Mesenchymal stem cell (in vitro differentiated cells and primary cell): ENCODE results near the gene GPR34.

Source experiments
- DNase-seq: peaks from one replicate; pipeline ENCODE4 v3.0.0-alpha.2; 2013
- H2AFZ ChIP-seq: one replicate; pipeline ENCODE4 v1.6.1; 2013; ENCODE audit warnings: low read depth, mild to moderate bottlenecking, control low read depth, inconsistent platforms, low read length, moderate library complexity
- H2AK5ac ChIP-seq: 2 replicates; pipeline ENCODE4 v1.6.1; 2013; ENCODE audit warnings: low read length, moderate library complexity, mild to moderate bottlenecking, inconsistent platforms; ENCODE audit not compliant: severe bottlenecking
- H2BK120ac ChIP-seq: one replicate; pipeline ENCODE4 v1.6.1; 2013; ENCODE audit warnings: low read depth, mild to moderate bottlenecking, inconsistent platforms, low read length, moderate library complexity
- H2BK12ac ChIP-seq, 2 experiments: one replicate each; pipeline ENCODE4 v1.6.1; 2013; ENCODE audit warnings: inconsistent platforms in 2 of 2, low read length in 2 of 2, mild to moderate bottlenecking in 2 of 2, moderate library complexity in 2 of 2, control low read depth in 1 of 2
- H2BK15ac ChIP-seq: one replicate; pipeline ENCODE4 v1.6.1; 2013; ENCODE audit warnings: mild to moderate bottlenecking, low read depth, inconsistent platforms; ENCODE audit not compliant: poor library complexity, severe bottlenecking
- H2BK5ac ChIP-seq: 2 replicates; pipeline ENCODE4 v1.6.1; 2013; ENCODE audit warnings: low read depth, mild to moderate bottlenecking, low read length, control low read depth, inconsistent platforms; ENCODE audit not compliant: poor library complexity, severe bottlenecking
- H3K14ac ChIP-seq, 2 experiments: one replicate each; pipeline ENCODE4 v1.6.1; 2013; ENCODE audit warnings: inconsistent platforms in 2 of 2, low read length in 2 of 2, control low read depth in 1 of 2, mild to moderate bottlenecking in 1 of 2, moderate library complexity in 1 of 2
- H3K18ac ChIP-seq, 2 experiments: one replicate each; pipeline ENCODE4 v1.6.1; 2013; ENCODE audit warnings: inconsistent platforms in 2 of 2, low read length in 2 of 2, control low read depth in 1 of 2, low read depth in 1 of 2, mild to moderate bottlenecking in 1 of 2
- H3K23ac ChIP-seq, 2 experiments: one replicate each; pipeline ENCODE4 v1.6.1; 2013; ENCODE audit warnings: inconsistent platforms in 2 of 2, low read length in 2 of 2, mild to moderate bottlenecking in 2 of 2, moderate library complexity in 2 of 2, control low read depth in 1 of 2
- H3K27ac ChIP-seq: 2 replicates; pipeline ENCODE4 v1.5.1; 2013; ENCODE audit warnings: mild to moderate bottlenecking, moderate library complexity, low read length, control low read depth, inconsistent platforms; ENCODE audit not compliant: poor library complexity, severe bottlenecking
- H3K27me3 ChIP-seq, 2 experiments: 2 replicates each; pipeline versions ENCODE4 v1.6.1 to v1.7.0; 2013; ENCODE audit warnings: low read length in 2 of 2, mild to moderate bottlenecking in 2 of 2, moderate library complexity in 2 of 2, control low read depth in 1 of 2, inconsistent platforms in 1 of 2; ENCODE audit not compliant: control insufficient read depth in 1 of 2, insufficient read depth in 1 of 2
- H3K36me3 ChIP-seq, 2 experiments: 2 replicates each; pipeline versions ENCODE4 v1.6.1 to v1.7.0; 2013; ENCODE audit warnings: low read length in 2 of 2, control low read depth in 1 of 2, inconsistent platforms in 1 of 2, low read depth in 1 of 2, mild to moderate bottlenecking in 1 of 2; ENCODE audit not compliant: insufficient read depth in 2 of 2, control insufficient read depth in 1 of 2
- H3K4ac ChIP-seq, 2 experiments: one replicate each; pipeline ENCODE4 v1.6.1; 2013; ENCODE audit warnings: inconsistent platforms in 2 of 2, low read length in 2 of 2, mild to moderate bottlenecking in 2 of 2, moderate library complexity in 2 of 2, control low read depth in 1 of 2, low read depth in 1 of 2
- H3K4me1 ChIP-seq: 2 replicates; pipeline ENCODE4 v1.6.1; 2013; ENCODE audit warnings: low read depth, low read length, control low read depth; ENCODE audit not compliant: control insufficient read depth, insufficient read depth
- H3K4me2 ChIP-seq: 2 replicates; pipeline ENCODE4 v1.6.1; 2013; ENCODE audit warnings: low read length, mild to moderate bottlenecking, inconsistent platforms; ENCODE audit not compliant: poor library complexity, severe bottlenecking
- H3K4me3 ChIP-seq, 2 experiments: 2 replicates each; pipeline versions ENCODE4 v1.5.1 to v1.7.0; 2013; ENCODE audit warnings: low read length in 2 of 2, mild to moderate bottlenecking in 2 of 2, control low read depth in 1 of 2, low read depth in 1 of 2; ENCODE audit not compliant: insufficient read depth in 1 of 2
- H3K79me1 ChIP-seq: replicated peaks from 2 replicates; pipeline ENCODE4 v1.6.1; 2013; ENCODE audit warnings: mild to moderate bottlenecking, control low read depth, low read length, inconsistent platforms; ENCODE audit not compliant: poor library complexity, severe bottlenecking
- H3K9ac ChIP-seq: 2 replicates; pipeline ENCODE4 v1.7.0; 2013; ENCODE audit warnings: mild to moderate bottlenecking, low read length, moderate library complexity
- H3K9me3 ChIP-seq: 2 replicates; pipeline ENCODE4 v1.7.0; 2013; ENCODE audit warnings: mild to moderate bottlenecking, low read length; ENCODE audit not compliant: control insufficient read depth
- H4K8ac ChIP-seq: one replicate; pipeline ENCODE4 v1.6.1; 2013; ENCODE audit warnings: inconsistent platforms, mild to moderate bottlenecking, low read length, moderate library complexity
- H4K91ac ChIP-seq: one replicate; pipeline ENCODE4 v1.6.1; 2013; ENCODE audit warnings: mild to moderate bottlenecking, low read length, inconsistent platforms
- WGBS: methylation state at CpG from one replicate; pipeline ENCODE4 v1.1.7; 2013; ENCODE audit warnings: mixed read lengths; 5-methylcytosine and 5-hydroxymethylcytosine counted together

The GPR34 gene

GRCh38 chrX:41655631-41656030 is 33.1 kb upstream of the GPR34 start:
- Histone ChIP-seq H4K91ac (no peak overlapping the region), H2AFZ (no peak overlapping the region), H3K36me3 (peaks cover 12 to 29% of the 10 kb centered on the region in 2 experiments), H3K27me3 (peaks cover 0 to 8% of the 10 kb centered on the region in 2 experiments), H3K23ac (no peak overlapping the region), H3K4ac (no peak overlapping the region), H3K9ac (no peak overlapping the region), H3K14ac (no peak overlapping the region), H2BK15ac (no peak overlapping the region), H2BK12ac (no peak overlapping the region), H3K9me3 (no peaks in the 10 kb centered on the region), H2AK5ac (no peak overlapping the region), H2BK5ac (no peak overlapping the region), H3K18ac (no peak overlapping the region), H3K27ac (no peak overlapping the region), H3K4me2 (no peak overlapping the region), H3K4me1 (no peaks in the 10 kb centered on the region), H4K8ac (no peak overlapping the region), H2BK120ac (no peak overlapping the region), H3K4me3 (no peak overlapping the region), H3K79me1 (peaks cover 3% of the 10 kb centered on the region)
- 81% methylated on average over 4 of the region's 4 CpGs for WGBS
- peak; percentile 1 for DNase-seq

- Histone ChIP-seq H3K14ac (no peak overlapping the region), H3K9me3 (no peaks in the 10 kb centered on the region), H2AFZ (no peak overlapping the region), H2AK5ac (no peak overlapping the region), H3K27me3 (no peaks in the 10 kb centered on the region), H3K23ac (no peak overlapping the region), H3K79me1 (no peaks in the 10 kb centered on the region), H2BK12ac (no peak overlapping the region), H3K4me3 (no peak overlapping the region), H3K36me3 (peaks cover 3 to 20% of the 10 kb centered on the region in 2 experiments), H3K18ac (no peak overlapping the region), H3K9ac (peak overlapping the region; percentile 20), H3K27ac (no peak overlapping the region), H3K4me1 (peaks cover 2% of the 10 kb centered on the region), H3K4ac (no peak overlapping the region), H4K8ac (no peak overlapping the region), H2BK5ac (no peak overlapping the region), H2BK120ac (no peak overlapping the region), H4K91ac (no peak overlapping the region), H3K4me2 (no peak overlapping the region), H2BK15ac (no peak overlapping the region)
- DNase-seq, result no peak
- WGBS, result 100% methylated on average over 2 of the region's 2 CpGs
Observed at GRCh38 chrX:41661366-41662095, 27.2 kb upstream of the GPR34 start.

- no peak overlapping the region for H2BK5ac ChIP-seq
Observed at GRCh38 chrX:41664375-41664901, 24.3 kb upstream of the GPR34 start.

GRCh38 chrX:41664908-41665307 is 23.9 kb upstream of the GPR34 start:
- Histone ChIP-seq H2BK120ac (no peak overlapping the region), H3K14ac (no peak overlapping the region), H3K9me3 (no peaks in the 10 kb centered on the region), H3K9ac (peak overlapping the region; percentile 19), H2AFZ (no peak overlapping the region), H3K4me3 (no peak overlapping the region), H4K91ac (no peak overlapping the region), H3K27me3 (peaks cover 0 to 4% of the 10 kb centered on the region in 2 experiments), H2AK5ac (no peak overlapping the region), H3K4ac (no peak overlapping the region), H2BK12ac (no peak overlapping the region), H3K27ac (peak overlapping the region; percentile 71), H2BK15ac (no peak overlapping the region), H3K23ac (no peak overlapping the region), H3K79me1 (peaks cover 3% of the 10 kb centered on the region), H3K18ac (no peak overlapping the region), H2BK5ac (no peak overlapping the region), H3K4me1 (peaks cover 2% of the 10 kb centered on the region), H3K36me3 (peaks cover 0 to 3% of the 10 kb centered on the region in 2 experiments), H4K8ac (no peak overlapping the region), H3K4me2 (no peak overlapping the region)
- DNase-seq, result peak; percentile 23

More at GRCh38 chrX:41664375-41664901, 24.3 kb upstream of the GPR34 start:
- DNase-seq, result no peak
- Histone ChIP-seq H4K91ac (no peak overlapping the region), H3K4me2 (no peak overlapping the region), H3K4me3 (no peak overlapping the region), H3K18ac (no peak overlapping the region), H2AFZ (no peak overlapping the region), H3K27ac (peak overlapping the region; percentile 81), H3K9me3 (no peaks in the 10 kb centered on the region), H3K14ac (no peak overlapping the region), H3K36me3 (peaks cover 3% of the 10 kb centered on the region in 2 experiments), H3K27me3 (peaks cover 0 to 4% of the 10 kb centered on the region in 2 experiments), H2BK12ac (no peak overlapping the region), H3K79me1 (peaks cover 3% of the 10 kb centered on the region), H2AK5ac (no peak overlapping the region), H2BK120ac (no peak overlapping the region), H3K4me1 (peaks cover 2% of the 10 kb centered on the region), H2BK15ac (no peak overlapping the region), H3K9ac (peak overlapping the region; percentile 19), H3K4ac (no peak overlapping the region), H4K8ac (no peak overlapping the region), H3K23ac (no peak overlapping the region)
- no CpG with 5 or more reads among the region's 2 CpGs for WGBS
